IMR-90 (cell line): ENCODE measurements around the gene NR1H4. TPM values are rescaled to one million over a fixed set of nuclear protein-coding genes. Genes with fewer than 3 reads are reported as not detected.

Experiments used
- ATAC-seq: fragments of 200-7000 bp; cut with Tn5 transposase; 2 replicates; pipeline ENCODE4 v1.9.1; 2020; ENCODE audit warnings: low read depth, mild to moderate bottlenecking, moderate library complexity
- BruUV-seq: library from RNA; stranded (reverse); fragments of 400-500 nt; replicated peaks from 2 replicates; lab custom pipeline; 2021; lab: Mats Ljungman, UMichigan
- CTCF ChIA-PET: fragments of 300-600 bp; formaldehyde crosslinking; extraction: SDS; loops from one replicate; lab custom pipeline; 2021; ENCODE audit warnings: antibody characterized with exemption; lab: Yijun Ruan, JAX
- POLR2A ChIA-PET: fragments of 300-600 bp; sonication (Branson Sonifier 250); formaldehyde crosslinking; loops from one replicate; lab custom pipeline; 2022; ENCODE audit warnings: antibody characterized with exemption; ENCODE audit not compliant: unreplicated experiment; lab: Charles Lee
- DNase-seq: peaks from one replicate; pipeline ENCODE4 v3.0.0; 2013
- H2AFZ ChIP-seq: replicated peaks from 2 replicates; pipeline ENCODE3; 2013; ENCODE audit warnings: low read length, mild to moderate bottlenecking; ENCODE audit not compliant: poor library complexity
- H2AK5ac ChIP-seq: 2 replicates; pipeline ENCODE4 v1.6.1; 2013; ENCODE audit warnings: low read depth, low read length, inconsistent platforms
- H2AK9ac ChIP-seq: replicated peaks from 2 replicates; pipeline ENCODE3; 2013; ENCODE audit warnings: mild to moderate bottlenecking, low read depth, low read length, moderate library complexity; ENCODE audit not compliant: poor library complexity
- H2BK120ac ChIP-seq: 2 replicates; pipeline ENCODE4 v1.6.1; 2013; ENCODE audit warnings: low read depth, low read length, inconsistent platforms
- H2BK15ac ChIP-seq: 3 replicates; pipeline ENCODE4 v1.6.1; 2013; ENCODE audit warnings: low read depth, low read length, inconsistent platforms
- H2BK20ac ChIP-seq: 2 replicates; pipeline ENCODE4 v1.6.1; 2013; ENCODE audit warnings: low read depth, mild to moderate bottlenecking, inconsistent platforms, low read length, moderate library complexity
- H2BK5ac ChIP-seq: 2 replicates; pipeline ENCODE4 v1.6.1; 2013; ENCODE audit warnings: mild to moderate bottlenecking, low read depth, low read length, inconsistent platforms; ENCODE audit not compliant: poor library complexity, severe bottlenecking
- H3K14ac ChIP-seq: replicated peaks from 2 replicates; pipeline ENCODE4 v1.6.1; 2013; ENCODE audit warnings: low read depth, low read length, inconsistent platforms
- H3K18ac ChIP-seq: 2 replicates; pipeline ENCODE4 v1.6.1; 2013; ENCODE audit warnings: low read depth, low read length, control low read depth
- H3K23ac ChIP-seq: 2 replicates; pipeline ENCODE4 v1.6.1; 2013; ENCODE audit warnings: low read depth, low read length, inconsistent platforms
- H3K27ac ChIP-seq: 2 replicates; pipeline ENCODE4 v1.5.1; 2013; ENCODE audit warnings: mild to moderate bottlenecking, control low read depth, low read length; ENCODE audit not compliant: insufficient read depth
- H3K27me3 ChIP-seq: 2 replicates; pipeline ENCODE4 v1.6.1; 2013; ENCODE audit warnings: low read length; ENCODE audit not compliant: control insufficient read depth, insufficient read depth
- H3K36me3 ChIP-seq: 2 replicates; pipeline ENCODE4 v1.6.1; 2013; ENCODE audit warnings: low read length, mixed read lengths; ENCODE audit not compliant: control insufficient read depth, insufficient read depth
- H3K4ac ChIP-seq: 2 replicates; pipeline ENCODE4 v1.6.1; 2013; ENCODE audit warnings: low read depth, low read length, inconsistent platforms
- H3K4me1 ChIP-seq: 2 replicates; pipeline ENCODE4 v1.6.1; 2013; ENCODE audit warnings: low read length, mixed read lengths; ENCODE audit not compliant: control insufficient read depth, insufficient read depth
- H3K4me2 ChIP-seq: 2 replicates; pipeline ENCODE4 v1.6.1; 2013; ENCODE audit warnings: low read depth, mild to moderate bottlenecking, control low read depth, low read length, moderate library complexity
- H3K4me3 ChIP-seq: 2 replicates; pipeline ENCODE4 v1.5.1; 2013; ENCODE audit warnings: low read depth, mild to moderate bottlenecking, control low read depth, low read length, moderate library complexity; ENCODE audit not compliant: insufficient read depth
- H3K56ac ChIP-seq: 2 replicates; pipeline ENCODE4 v1.6.1; 2013; ENCODE audit warnings: low read length, inconsistent platforms; ENCODE audit not compliant: insufficient read depth; ENCODE audit errors: extremely low read depth
- H3K79me1 ChIP-seq, 2 experiments: 2 replicates each; pipeline ENCODE4 v1.6.1; 2013; ENCODE audit warnings: low read length in 2 of 2, inconsistent platforms in 1 of 2, low read depth in 1 of 2
- H3K9ac ChIP-seq: 2 replicates; pipeline ENCODE4 v1.6.1; 2013; ENCODE audit warnings: low read depth, low read length, control low read depth
- H3K9me1 ChIP-seq: 2 replicates; pipeline ENCODE4 v1.6.1; 2013; ENCODE audit warnings: low read length, inconsistent platforms; ENCODE audit not compliant: insufficient read depth
- H3K9me3 ChIP-seq: 2 replicates; pipeline ENCODE4 v1.6.1; 2013; ENCODE audit warnings: low read length; ENCODE audit not compliant: control insufficient read depth, insufficient read depth
- H4K20me1 ChIP-seq: 2 replicates; pipeline ENCODE4 v1.6.1; 2013; ENCODE audit warnings: low read length, inconsistent platforms; ENCODE audit not compliant: insufficient read depth
- H4K5ac ChIP-seq: 2 replicates; pipeline ENCODE4 v1.6.1; 2013; ENCODE audit warnings: mild to moderate bottlenecking, low read depth, low read length, control low read depth
- H4K8ac ChIP-seq, 2 experiments: 2 replicates each; pipeline ENCODE4 v1.6.1; 2013; ENCODE audit warnings: low read depth in 2 of 2, low read length in 2 of 2, control low read depth in 1 of 2, inconsistent platforms in 1 of 2
- H4K91ac ChIP-seq: 2 replicates; pipeline ENCODE4 v1.6.1; 2013; ENCODE audit warnings: low read depth, low read length, inconsistent platforms; ENCODE audit not compliant: insufficient read depth
- BHLHE40 ChIP-seq: fragments of 150-350 bp; IDR thresholded peaks from 2 replicates; pipeline ENCODE4 v1.6.1; 2016; ENCODE audit warnings: mild to moderate bottlenecking, low read depth, low read length
- CEBPB ChIP-seq: IDR thresholded peaks from 2 replicates; pipeline ENCODE4 v1.6.1; 2012; ENCODE audit warnings: low read depth, low read length, improper control_type of control experiment
- CHD1 ChIP-seq: IDR thresholded peaks from 2 replicates; pipeline ENCODE4 v1.6.1; 2012; ENCODE audit warnings: low read depth, low read length, improper control_type of control experiment
- CTCF ChIP-seq: conservative IDR thresholded peaks from 2 replicates; pipeline ENCODE4 v1.5.1; 2012; ENCODE audit warnings: mild to moderate bottlenecking, low read depth, low read length, improper control_type of control experiment
- FOS ChIP-seq: fragments of 150-350 bp; IDR thresholded peaks from 2 replicates; pipeline ENCODE4 v1.6.1; 2016; ENCODE audit warnings: low read depth, low read length
- MAFK ChIP-seq: IDR thresholded peaks from 2 replicates; pipeline ENCODE4 v1.6.1; 2012; ENCODE audit warnings: low read depth, low read length, improper control_type of control experiment
- MAZ ChIP-seq: IDR thresholded peaks from 2 replicates; pipeline ENCODE4 v1.6.1; 2012; ENCODE audit warnings: low read depth, mild to moderate bottlenecking, low read length, improper control_type of control experiment, moderate library complexity, borderline replicate concordance
- MXI1 ChIP-seq: IDR thresholded peaks from 2 replicates; pipeline ENCODE4 v1.6.1; 2012; ENCODE audit warnings: low read depth, mild to moderate bottlenecking, low read length, moderate library complexity, borderline replicate concordance
- NFE2L2 ChIP-seq: fragments of 150-350 bp; IDR thresholded peaks from 2 replicates; pipeline ENCODE4 v1.6.1; 2016; ENCODE audit warnings: low read depth, mild to moderate bottlenecking, low read length
- POLR2A ChIP-seq: IDR thresholded peaks from 2 replicates; pipeline ENCODE4 v1.6.1; 2012; ENCODE audit warnings: mild to moderate bottlenecking, low read depth, low read length
- RAD21 ChIP-seq: IDR thresholded peaks from 2 replicates; pipeline ENCODE4 v1.6.1; 2012; ENCODE audit warnings: low read length, improper control_type of control experiment
- RCOR1 ChIP-seq: IDR thresholded peaks from 2 replicates; pipeline ENCODE4 v1.6.1; 2012; ENCODE audit warnings: mild to moderate bottlenecking, low read length, improper control_type of control experiment; ENCODE audit not compliant: insufficient replicate concordance
- RFX5 ChIP-seq: IDR thresholded peaks from 2 replicates; pipeline ENCODE4 v1.8.0; 2012; ENCODE audit warnings: low read depth, mild to moderate bottlenecking, low read length, moderate library complexity
- SMC3 ChIP-seq: fragments of 150-350 bp; IDR thresholded peaks from 2 replicates; pipeline ENCODE4 v1.6.1; 2016; ENCODE audit warnings: low read depth, mild to moderate bottlenecking, antibody characterized with exemption, low read length, moderate library complexity
- WGBS, 2 experiments: methylation state at CpG; one replicate each; pipeline versions ENCODE4 v1.1.5 to v1.1.7; 2013; ENCODE audit warnings: missing lambda C conversion rate in 2 of 2; ENCODE audit not compliant: insufficient read length in 1 of 2; ENCODE audit errors: extremely low coverage in 2 of 2; 5-methylcytosine and 5-hydroxymethylcytosine counted together
- dilution Hi-C: fragments of 300-500 bp; cut with HindIII; formaldehyde crosslinking; loops from one replicate; pipeline ENCODE4 v1.14.3; 2018; ENCODE audit warnings: low sequenced_read_pairs; ENCODE audit not compliant: unreplicated experiment
- in situ Hi-C: fragments of 300-500 bp; cut with MboI; formaldehyde crosslinking; loops from 3 replicates; pipeline ENCODE4 v1.14.3; 2019; ENCODE audit warnings: low sequenced_read_pairs, inconsistent platforms, mixed read lengths
- intact Hi-C: fragments of 100-400 bp; cut with micrococcal nuclease; formaldehyde crosslinking; loops from 2 replicates; pipeline ENCODE4 v1.10.0; 2022
- polyA plus RNA-seq, 3 experiments: library from polyadenylated mRNA; depleted of rRNA; stranded (reverse); fragments of >200 nt; gene quantifications; 2 replicates each; pipeline ENCODE4 v1.2.3, GENCODE V29; 2012; ENCODE audit warnings: low replicate concordance in 1 of 3
- total RNA-seq: library from RNA; depleted of rRNA; stranded (reverse); fragments of >200 nt; gene quantifications from 2 replicates; pipeline ENCODE4 v1.2.3, GENCODE V29; 2012
- TF ChIP-seq, protein P1 (sequence below): fragments of 150-350 bp; IDR thresholded peaks from 2 replicates; pipeline ENCODE4 v1.6.1; 2016; ENCODE audit warnings: low read depth, mild to moderate bottlenecking, low read length, moderate library complexity, borderline replicate concordance

The NR1H4 gene
- total and polyA plus RNA-seq, 2 of the 4 experiments (the other 2 are of a cell fraction), result not detected

DNA sequence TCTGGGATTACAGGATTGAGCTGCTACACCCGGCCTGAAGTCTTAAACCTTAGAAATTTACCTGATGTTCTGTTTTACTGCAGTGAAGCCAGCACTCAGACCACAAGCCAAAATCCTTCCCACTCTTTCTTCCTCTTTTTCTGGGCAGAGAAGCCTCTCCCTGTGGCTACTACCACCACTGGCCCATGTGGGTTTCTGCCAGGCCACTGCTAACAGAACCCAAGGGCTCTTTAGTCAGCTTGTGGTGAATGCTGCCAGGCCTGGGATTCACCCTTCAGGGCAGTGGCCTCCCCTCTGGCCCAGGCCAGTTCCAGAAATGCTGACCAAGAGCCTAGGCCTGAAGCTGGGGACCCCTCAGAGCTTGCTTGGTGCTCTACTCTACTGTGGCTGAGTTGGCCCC, 135.1 kb downstream of the NR1H4 start:
- H3K18ac ChIP-seq, result no peak overlapping the region
- no peak overlapping the region for H3K4me3 ChIP-seq
- ChIA-PET POLR2A (no interaction called here), CTCF (interaction anchor here (1.2 kb wide), 1 partner anchor 9 kb away, joined by 3 read pairs; no protein-coding TSS in a partner anchor)
- H3K9me1 ChIP-seq, result no peaks in the 10 kb centered on the region; the same call in 1 of the 2 replicates
- in situ Hi-C loops (no loop called here), intact Hi-C loops (no loop called here), dilution Hi-C loops (no loop called here)
- BruUV-seq, result no TSS peak
- no peak overlapping the region for H2AFZ ChIP-seq
- no peak overlapping the region for H2BK15ac ChIP-seq
- no peaks in the 10 kb centered on the region for H4K20me1 ChIP-seq
- no peaks in the 10 kb centered on the region for H3K27me3 ChIP-seq
- ATAC-seq, result no peak
- no peak overlapping the region for H4K8ac ChIP-seq
- H2BK5ac ChIP-seq, result no peak overlapping the region
- H3K36me3 ChIP-seq, result peaks cover 2% of the 10 kb centered on the region; the same call in 1 of the 2 replicates
- no peak overlapping the region for H3K56ac ChIP-seq
- TF ChIP-seq MAZ (no peak), NFE2L2 (no peak), MAFK (no peak), RFX5 (no peak), CTCF (no peak), RCOR1 (no peak), RAD21 (no peak), MXI1 (no peak), CHD1 (no peak), BHLHE40 (no peak), SMC3 (no peak), POLR2A (no peak), FOS (no peak), CEBPB (no peak)
- TF ChIP-seq, protein P1, sequence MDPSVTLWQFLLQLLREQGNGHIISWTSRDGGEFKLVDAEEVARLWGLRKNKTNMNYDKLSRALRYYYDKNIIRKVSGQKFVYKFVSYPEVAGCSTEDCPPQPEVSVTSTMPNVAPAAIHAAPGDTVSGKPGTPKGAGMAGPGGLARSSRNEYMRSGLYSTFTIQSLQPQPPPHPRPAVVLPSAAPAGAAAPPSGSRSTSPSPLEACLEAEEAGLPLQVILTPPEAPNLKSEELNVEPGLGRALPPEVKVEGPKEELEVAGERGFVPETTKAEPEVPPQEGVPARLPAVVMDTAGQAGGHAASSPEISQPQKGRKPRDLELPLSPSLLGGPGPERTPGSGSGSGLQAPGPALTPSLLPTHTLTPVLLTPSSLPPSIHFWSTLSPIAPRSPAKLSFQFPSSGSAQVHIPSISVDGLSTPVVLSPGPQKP, result no peak
- DNase-seq, result no peak
- no peak overlapping the region for H4K91ac ChIP-seq
- no peaks in the 10 kb centered on the region for H3K9me3 ChIP-seq
- WGBS, 2 experiments, result 100% methylated on average over 1 of the region's 1 CpG; no CpG with 5 or more reads in 1 of the 2 experiments
- no peak overlapping the region for H2BK120ac ChIP-seq
- no peak overlapping the region for H3K4ac ChIP-seq
- H2AK9ac ChIP-seq, result no peak overlapping the region
- no peak overlapping the region for H2BK20ac ChIP-seq
- H3K9ac ChIP-seq, result no peak overlapping the region
- H3K79me1 ChIP-seq, result peaks cover 16% of the 10 kb centered on the region in 2 experiments
- no peak overlapping the region for H3K23ac ChIP-seq
- H3K4me2 ChIP-seq, result no peak overlapping the region
- H4K5ac ChIP-seq, result no peak overlapping the region
- no peak overlapping the region for H3K27ac ChIP-seq
- H3K14ac ChIP-seq, result no peak overlapping the region
- no peak overlapping the region for H2AK5ac ChIP-seq
- no peaks in the 10 kb centered on the region for H3K4me1 ChIP-seq
